Fibroblast of skin of left biceps (primary cell): ENCODE data around the gene SORBS2.
"Not testable (repeated sequence)": the region's sequence is repeated elsewhere in the genome, so short reads cannot be mapped to it uniquely, and the experiment has no call there.

Source experiments
- DNase-seq, 2 experiments: peaks; one replicate each; pipeline ENCODE4 v3.0.0-alpha.2; 2013; ENCODE audit warnings: low read depth in 2 of 2

SORBS2 gene

GRCh38 chr4:185564349-185564748 lies 247.6 kb downstream of the SORBS2 start:
- DNase-seq, result no peak

GRCh38 chr4:185562531-185562930 lies 249.5 kb downstream of the SORBS2 start:
- no peak for DNase-seq

GRCh38 chr4:185560316-185560715 lies 251.7 kb downstream of the SORBS2 start:
- DNase-seq, result no peak

- no peak for DNase-seq
Observed at GRCh38 chr4:185559915-185560281, 252.1 kb downstream of the SORBS2 start.

- not testable (repeated sequence) for DNase-seq
Observed at GRCh38 chr4:185559251-185559914, 252.6 kb downstream of the SORBS2 start.

GRCh38 chr4:185554365-185555126 lies 257.4 kb downstream of the SORBS2 start:
- DNase-seq, result no peak

GRCh38 chr4:185552254-185552653 lies 259.7 kb downstream of the SORBS2 start:
- DNase-seq, result no peak

GRCh38 chr4:185550933-185551332 lies 261.1 kb downstream of the SORBS2 start:
- DNase-seq, result no peak

- DNase-seq, result no peak
Observed at GRCh38 chr4:185549095-185549639, 262.8 kb downstream of the SORBS2 start.

GRCh38 chr4:185548587-185548986 lies 263.4 kb downstream of the SORBS2 start:
- DNase-seq, result no peak

- DNase-seq, result no peak
Observed at GRCh38 chr4:185546335-185546734, 265.7 kb downstream of the SORBS2 start.

GRCh38 chr4:185542626-185543315 lies 269.2 kb downstream of the SORBS2 start:
- no peak for DNase-seq

GRCh38 chr4:185541251-185541727 lies 270.7 kb downstream of the SORBS2 start:
- no peak for DNase-seq

- DNase-seq, result no peak
Observed at GRCh38 chr4:185540487-185541120, 271.4 kb downstream of the SORBS2 start.

GRCh38 chr4:185540040-185540439 lies 272.0 kb downstream of the SORBS2 start:
- DNase-seq, result no peak

- DNase-seq, result no peak
Observed at GRCh38 chr4:185538806-185539205, 273.2 kb downstream of the SORBS2 start.

- no peak for DNase-seq
Observed at GRCh38 chr4:185536411-185536709, 275.6 kb downstream of the SORBS2 start.

GRCh38 chr4:185535612-185536410 lies 276.2 kb downstream of the SORBS2 start:
- DNase-seq, result no peak
